Measurements from ENCODE around the gene ZNF618.

Gene ZNF618

GRCh38 chr9:113949571-113950078 is 73.5 kb downstream of the ZNF618 start:
- TF ChIP-seq, protein P1, sequence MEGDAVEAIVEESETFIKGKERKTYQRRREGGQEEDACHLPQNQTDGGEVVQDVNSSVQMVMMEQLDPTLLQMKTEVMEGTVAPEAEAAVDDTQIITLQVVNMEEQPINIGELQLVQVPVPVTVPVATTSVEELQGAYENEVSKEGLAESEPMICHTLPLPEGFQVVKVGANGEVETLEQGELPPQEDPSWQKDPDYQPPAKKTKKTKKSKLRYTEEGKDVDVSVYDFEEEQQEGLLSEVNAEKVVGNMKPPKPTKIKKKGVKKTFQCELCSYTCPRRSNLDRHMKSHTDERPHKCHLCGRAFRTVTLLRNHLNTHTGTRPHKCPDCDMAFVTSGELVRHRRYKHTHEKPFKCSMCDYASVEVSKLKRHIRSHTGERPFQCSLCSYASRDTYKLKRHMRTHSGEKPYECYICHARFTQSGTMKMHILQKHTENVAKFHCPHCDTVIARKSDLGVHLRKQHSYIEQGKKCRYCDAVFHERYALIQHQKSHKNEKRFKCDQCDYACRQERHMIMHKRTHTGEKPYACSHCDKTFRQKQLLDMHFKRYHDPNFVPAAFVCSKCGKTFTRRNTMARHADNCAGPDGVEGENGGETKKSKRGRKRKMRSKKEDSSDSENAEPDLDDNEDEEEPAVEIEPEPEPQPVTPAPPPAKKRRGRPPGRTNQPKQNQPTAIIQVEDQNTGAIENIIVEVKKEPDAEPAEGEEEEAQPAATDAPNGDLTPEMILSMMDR (IDR thresholded peaks at IDR 0.05; ENCODE audit: low read depth, low read length, missing control alignments): no peak
- in situ Hi-C loops (cut with HindIII; ENCODE audit: low sequenced_read_pairs): no loop called here
- no peak overlapping the region for H3K4me3 ChIP-seq (ENCODE audit: low read depth, low read length)
- DNase-seq (ENCODE audit: low read depth): no peak

- DNase-seq (ENCODE audit: low read depth): no peak
- in situ Hi-C loops (cut with HindIII; ENCODE audit: low sequenced_read_pairs): no loop called here
- no peak overlapping the region for H3K4me3 ChIP-seq (ENCODE audit: low read depth, low read length)
- TF ChIP-seq, protein P1 (IDR thresholded peaks at IDR 0.05; ENCODE audit: low read depth, low read length, missing control alignments): no peak
Observed at GRCh38 chr9:113950195-113951031, 74.3 kb downstream of the ZNF618 start.

DNA sequence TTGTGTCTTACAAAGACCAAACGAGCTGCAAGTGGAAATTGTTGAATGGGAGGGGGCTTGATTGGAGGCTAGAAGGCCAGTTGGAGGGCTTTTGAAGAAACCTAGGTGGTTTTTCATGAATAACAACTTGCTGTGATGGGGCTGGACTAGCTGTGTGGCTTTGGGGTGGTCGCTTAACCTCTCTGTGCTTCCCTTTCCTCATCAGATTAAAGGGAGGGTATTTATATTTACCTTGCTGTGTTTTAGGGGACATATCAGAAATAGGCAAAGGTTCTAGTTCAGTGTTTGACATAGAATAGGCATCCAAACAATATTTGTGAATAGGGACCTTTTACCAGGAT is 74.9 kb downstream of the ZNF618 start:
- in situ Hi-C loops (cut with HindIII; ENCODE audit: low sequenced_read_pairs): no loop called here
- TF ChIP-seq, protein P1 (IDR thresholded peaks at IDR 0.05; ENCODE audit: low read depth, low read length, missing control alignments): no peak
- no peak for DNase-seq (ENCODE audit: low read depth)
- no peak overlapping the region for H3K4me3 ChIP-seq (ENCODE audit: low read depth, low read length)

GRCh38 chr9:113952676-113953075 is 76.6 kb downstream of the ZNF618 start:
- in situ Hi-C loops (cut with HindIII; ENCODE audit: low sequenced_read_pairs): no loop called here
- H3K4me3 ChIP-seq (ENCODE audit: low read depth, low read length): no peak overlapping the region
- no peak for DNase-seq (ENCODE audit: low read depth)
- TF ChIP-seq, protein P1 (IDR thresholded peaks at IDR 0.05; ENCODE audit: low read depth, low read length, missing control alignments): no peak

DNA sequence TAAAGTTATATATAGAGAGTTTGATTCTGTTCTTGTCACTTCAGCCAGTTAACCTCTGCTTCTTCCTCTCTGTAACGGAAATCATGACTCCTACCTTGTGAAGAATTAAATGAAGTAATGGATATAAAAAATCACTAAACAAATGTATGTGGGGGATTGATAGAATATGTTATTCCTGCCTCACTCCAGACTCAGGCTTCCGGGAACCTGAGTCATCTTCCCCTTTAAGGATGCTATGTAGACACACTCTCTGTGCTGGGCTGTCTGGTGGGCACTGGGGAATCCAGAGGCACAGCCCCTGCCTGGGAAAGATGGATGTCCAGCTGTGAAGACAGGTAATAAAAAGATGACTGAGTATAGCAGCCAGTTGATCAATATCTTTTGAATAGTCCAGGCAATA is 77.4 kb downstream of the ZNF618 start:
- DNase-seq (ENCODE audit: low read depth): no peak
- TF ChIP-seq, protein P1 (IDR thresholded peaks at IDR 0.05; ENCODE audit: low read depth, low read length, missing control alignments): no peak
- in situ Hi-C loops (cut with HindIII; ENCODE audit: low sequenced_read_pairs): no loop called here
- H3K4me3 ChIP-seq (ENCODE audit: low read depth, low read length): no peak overlapping the region

DNA sequence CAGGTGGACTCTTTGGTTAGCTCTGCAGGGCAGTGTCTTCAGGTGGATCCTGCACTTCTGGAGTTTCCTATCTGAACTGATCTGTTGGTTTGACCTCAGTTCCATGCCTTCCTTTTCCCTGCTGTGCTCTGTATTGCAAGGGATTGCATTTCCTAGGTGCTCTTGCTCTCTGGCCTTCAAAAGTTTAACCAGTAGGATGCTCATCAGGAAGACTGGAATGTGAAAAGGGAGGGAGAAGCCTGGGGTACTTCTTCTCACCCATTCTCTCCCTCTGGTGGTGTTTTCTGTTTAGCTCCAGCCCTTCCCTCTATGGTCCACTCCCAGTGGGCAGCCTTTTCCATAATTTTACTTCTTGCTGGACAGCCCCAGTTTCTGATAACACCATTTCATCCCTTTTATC is 78.5 kb downstream of the ZNF618 start:
- no peak overlapping the region for H3K4me3 ChIP-seq (ENCODE audit: low read depth, low read length)
- in situ Hi-C loops (cut with HindIII; ENCODE audit: low sequenced_read_pairs): no loop called here
- TF ChIP-seq, protein P1 (IDR thresholded peaks at IDR 0.05; ENCODE audit: low read depth, low read length, missing control alignments): no peak
- DNase-seq (ENCODE audit: low read depth): no peak

Measured in astrocyte of the cerebellum (primary cell).